GM21381 (cell line): ENCODE data around the gene RGS19.

Experiments used
- ATAC-seq: cut with Tn5 transposase; IDR thresholded peaks from one replicate; pipeline ENCODE4 v1.9.1; 2021; ENCODE audit warnings: mild to moderate bottlenecking, moderate library complexity; ENCODE audit not compliant: unreplicated experiment

Gene RGS19

GRCh38 chr20:64050261-64051032 is 28.9 kb downstream of the RGS19 start:
- no peak for ATAC-seq

- no peak for ATAC-seq
These were observed 29.4 kb downstream of the RGS19 start for GRCh38 chr20:64049878-64050260.

- no peak for ATAC-seq
These were observed 30.0 kb downstream of the RGS19 start, which contains the start of gene SOX18 for GRCh38 chr20:64049060-64049877. TSS of gene SOX18 (minus strand) at chr20:64049639. CDS start at chr20:64049516, 123 bp downstream.

- ATAC-seq: no peak
These were observed 30.8 kb downstream of the RGS19 start for GRCh38 chr20:64048402-64049044.

- no peak for ATAC-seq
These were observed 31.3 kb downstream of the RGS19 start for GRCh38 chr20:64047968-64048401.

GRCh38 chr20:64047046-64047389 is 32.3 kb downstream of the RGS19 start:
- ATAC-seq: no peak

- no peak for ATAC-seq
These were observed 33.8 kb downstream of the RGS19 start for GRCh38 chr20:64045346-64046011.

GRCh38 chr20:64044484-64045247 is 34.7 kb downstream of the RGS19 start:
- ATAC-seq: no peak

GRCh38 chr20:64043768-64044167 is 35.5 kb downstream of the RGS19 start:
- ATAC-seq: no peak

- ATAC-seq: no peak
These were observed 37.1 kb downstream of the RGS19 start for GRCh38 chr20:64042054-64042781.

- no peak for ATAC-seq
These were observed 37.6 kb downstream of the RGS19 start for GRCh38 chr20:64041781-64042053.

- ATAC-seq: no peak
These were observed 38.1 kb downstream of the RGS19 start for GRCh38 chr20:64041040-64041780.

- no peak for ATAC-seq
These were observed 38.9 kb downstream of the RGS19 start for GRCh38 chr20:64040231-64041039.

- ATAC-seq: no peak
These were observed 39.8 kb downstream of the RGS19 start for GRCh38 chr20:64039293-64040160.

GRCh38 chr20:64038565-64039292 is 40.6 kb downstream of the RGS19 start:
- peak; percentile 58 for ATAC-seq

GRCh38 chr20:64038224-64038564 is 41.1 kb downstream of the RGS19 start:
- peak; percentile 32 for ATAC-seq
